ENCODE results near the gene ABO. TPM values are rescaled to one million over a fixed set of nuclear protein-coding genes. Genes with fewer than 3 reads are reported as not detected.

Gene ABO
- total RNA-seq, 1 experiment from 2014 or later: 0.37 TPM

GRCh38 chr9:133207021-133207531 lies 67.9 kb downstream of the ABO start:
- no peak overlapping the region for H2BK120ac ChIP-seq (ENCODE audit: low read depth, low read length, poor library complexity, severe bottlenecking)
- peaks cover 11% of the 10 kb centered on the region; the same call in 1 of the 2 replicates for H3K27me3 ChIP-seq (ENCODE audit: insufficient read depth, low read length)
- H3K56ac ChIP-seq (ENCODE audit: insufficient read length, low read depth, low read length): no peak overlapping the region
- no peak overlapping the region for H3K4ac ChIP-seq (ENCODE audit: low read depth, low read length)
- no peak overlapping the region for H4K8ac ChIP-seq (replicated peaks; ENCODE audit: insufficient read length, low read depth, low read length)
- H3K79me1 ChIP-seq (ENCODE audit: insufficient read depth, low read depth, low read length, poor library complexity, severe bottlenecking): no peaks in the 10 kb centered on the region
- H2AK5ac ChIP-seq (ENCODE audit: insufficient read length, low read length): no peak overlapping the region
- H3T11ph ChIP-seq (ENCODE audit: low read length): no peak overlapping the region
- H3K18ac ChIP-seq (ENCODE audit: insufficient read length, low read depth, low read length): no peak overlapping the region
- peaks cover 93% of the 10 kb centered on the region for H3K27me3 Mint-ChIP-seq (ENCODE audit: low read depth)
- no peak overlapping the region for H4K91ac ChIP-seq (ENCODE audit: insufficient read length, low read depth, low read length)
- DNase-seq: peak; percentile 21
- no peaks in the 10 kb centered on the region for H3K36me3 Mint-ChIP-seq (ENCODE audit: insufficient read depth in 1 of 3, low read depth in 3 of 3)
- no peak overlapping the region for H4K5ac ChIP-seq (ENCODE audit: insufficient read length, low read depth, low read length)
- no peak overlapping the region for H3K9ac ChIP-seq (ENCODE audit: extremely low read depth, insufficient read length, low read length)
- H3K4me1 ChIP-seq (ENCODE audit: insufficient read depth, low read length): no peaks in the 10 kb centered on the region
- H2BK15ac ChIP-seq (ENCODE audit: low read depth, low read length): no peak overlapping the region
- H3K23me2 ChIP-seq (ENCODE audit: insufficient read length, low read depth, low read length, poor library complexity, severe bottlenecking): no peaks in the 10 kb centered on the region
- no peak overlapping the region for H2BK20ac ChIP-seq (ENCODE audit: low read depth, low read length, poor library complexity, severe bottlenecking)
- no peak overlapping the region for H2AFZ ChIP-seq (ENCODE audit: low read length)
- TF ChIP-seq CTCF (conservative IDR thresholded peaks at IDR 0.05): no peak
- H3K27ac ChIP-seq (ENCODE audit: insufficient read length, low read depth, low read length): no peak overlapping the region
- WGBS (ENCODE audit: extremely low coverage, insufficient read length, low lambda C conversion rate): no CpG with 5 or more reads among the region's 14 CpGs
- no peaks in the 10 kb centered on the region for H3K79me2 ChIP-seq (ENCODE audit: insufficient read depth, low read length)
- no peaks in the 10 kb centered on the region for H3K4me1 Mint-ChIP-seq
- no peak overlapping the region; the same call in 1 of the 2 replicates for H3K14ac ChIP-seq (ENCODE audit: insufficient read depth, low read length)
- no peak overlapping the region for H3K4me3 Mint-ChIP-seq
- H2BK12ac ChIP-seq (ENCODE audit: insufficient read length, low read depth, low read length): no peak overlapping the region
- no peak overlapping the region for H3K23ac ChIP-seq (ENCODE audit: insufficient read length, low read depth, low read length)
- H3K9me3 ChIP-seq (ENCODE audit: control insufficient read depth, low read depth, low read length): no peaks in the 10 kb centered on the region
- H3K27ac Mint-ChIP-seq: no peak overlapping the region; a peak in 1 of 7 replicates
- H3K9me3 Mint-ChIP-seq: peaks cover 0 to 3% of the 10 kb centered on the region in 2 experiments; a peak in 1 of 5 replicates
- no peaks in the 10 kb centered on the region for H4K20me1 ChIP-seq (ENCODE audit: control insufficient read depth, insufficient read depth, insufficient read length)
- H2BK5ac ChIP-seq (ENCODE audit: insufficient read length, low read length): no peak overlapping the region
- H3K4me2 ChIP-seq (ENCODE audit: insufficient read depth, insufficient read length, low read length): no peak overlapping the region

Data from H9 (cell line).